H1 (cell line): ENCODE data around the gene P4HB. TPM values are rescaled to one million over a fixed set of nuclear protein-coding genes. Genes with fewer than 3 reads are reported as not detected.

ENCODE experiments used
- EP300 ChIP-seq, 2 experiments: IDR thresholded peaks; 1 replicate in 1 of 2; 2 replicates in 1 of 2; pipeline ENCODE4 v1.6.1; 2011 to 2012; ENCODE audit warnings: low read depth in 2 of 2, low read length in 2 of 2, mild to moderate bottlenecking in 2 of 2, borderline replicate concordance in 1 of 2, inconsistent platforms in 1 of 2, moderate library complexity in 1 of 2
- JUN ChIP-seq: IDR thresholded peaks from 2 replicates; pipeline ENCODE4 v1.6.1; 2011; ENCODE audit warnings: low read depth, mild to moderate bottlenecking, improper control_type of control experiment, low read length
- KDM1A ChIP-seq: fragments of 200-600, 300-600 bp; sonication (generic); IDR thresholded peaks from 2 replicates; pipeline ENCODE4 v1.7.1; 2016; ENCODE audit warnings: mild to moderate bottlenecking, low read length, borderline replicate concordance
- POLR2A ChIP-seq, 2 experiments: IDR thresholded peaks; 1 replicate in 1 of 2; 2 replicates in 1 of 2; pipeline ENCODE4 v1.6.1; 2011; ENCODE audit warnings: low read depth in 2 of 2, low read length in 2 of 2, mild to moderate bottlenecking in 2 of 2; ENCODE audit errors: control extremely low read depth in 1 of 2
- TEAD4 ChIP-seq: IDR thresholded peaks from 2 replicates; pipeline ENCODE4 v1.6.1; 2012; ENCODE audit warnings: low read depth, low read length, inconsistent platforms, mixed read lengths
- polyA plus RNA-seq, 7 experiments: library from polyadenylated mRNA; depleted of rRNA in 3 of 7; stranded (reverse) in 5 of 7; unstranded in 2 of 7; fragments of >200 nt in 5 of 7; fragments of 200-250 nt in 2 of 7; gene quantifications; 1 replicate in 5 of 7; 2 replicates in 1 of 7; 4 replicates in 1 of 7; pipeline versions ENCODE4 v1.2.1 to v1.2.3, GENCODE V29; 2011 to 2013; ENCODE audit warnings: missing spikeins in 2 of 7, mixed read lengths in 2 of 7
- total RNA-seq: library from RNA; stranded (reverse); fragmentation: NEBNext Ultra II Directional; extraction: Animal tissue kit (Norgen Biotek cat#: 25700); gene quantifications from 2 replicates; pipeline ENCODE4 v1.2.1, GENCODE V29; 2021
- TF ChIP-seq, protein P1 (sequence below): fragments of 300-600 bp; sonication (generic); IDR thresholded peaks from 2 replicates; pipeline ENCODE4 v1.7.1; 2012; ENCODE audit warnings: low read length, moderate library complexity, mild to moderate bottlenecking, inconsistent platforms; ENCODE audit not compliant: insufficient replicate concordance

Gene P4HB
- total and polyA plus RNA-seq, 2 of the 8 experiments (the other 6 are each of a cell fraction or from before 2014, with no cell fraction given): 41.4 to 379 TPM

DNA sequence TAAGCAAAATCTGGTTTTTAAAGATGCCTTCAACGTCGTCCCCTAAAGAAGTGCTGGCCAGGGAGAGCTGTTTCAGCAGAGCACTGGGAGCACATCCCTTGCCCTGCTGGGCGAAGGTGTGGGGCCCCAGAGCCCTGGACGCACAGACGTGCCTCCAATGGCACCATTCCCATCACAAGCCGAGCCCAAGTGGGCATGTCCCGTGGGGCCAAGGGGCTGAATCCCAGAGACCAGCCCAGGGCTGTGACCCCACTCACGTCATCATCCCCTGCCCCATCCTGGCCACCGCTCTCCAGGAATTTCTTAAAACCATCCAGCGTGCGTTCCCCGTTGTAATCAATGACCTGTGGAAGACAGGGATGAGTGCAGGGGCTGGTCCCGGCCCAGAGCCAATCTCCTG, 15.4 kb downstream of the P4HB start (continued):
- no peak for TF ChIP-seq EP300 (IDR thresholded peaks at IDR 0.05; ENCODE audit: borderline replicate concordance in 1 of 2, low read depth in 2 of 2, low read length in 2 of 2)
- TF ChIP-seq, protein P1, sequence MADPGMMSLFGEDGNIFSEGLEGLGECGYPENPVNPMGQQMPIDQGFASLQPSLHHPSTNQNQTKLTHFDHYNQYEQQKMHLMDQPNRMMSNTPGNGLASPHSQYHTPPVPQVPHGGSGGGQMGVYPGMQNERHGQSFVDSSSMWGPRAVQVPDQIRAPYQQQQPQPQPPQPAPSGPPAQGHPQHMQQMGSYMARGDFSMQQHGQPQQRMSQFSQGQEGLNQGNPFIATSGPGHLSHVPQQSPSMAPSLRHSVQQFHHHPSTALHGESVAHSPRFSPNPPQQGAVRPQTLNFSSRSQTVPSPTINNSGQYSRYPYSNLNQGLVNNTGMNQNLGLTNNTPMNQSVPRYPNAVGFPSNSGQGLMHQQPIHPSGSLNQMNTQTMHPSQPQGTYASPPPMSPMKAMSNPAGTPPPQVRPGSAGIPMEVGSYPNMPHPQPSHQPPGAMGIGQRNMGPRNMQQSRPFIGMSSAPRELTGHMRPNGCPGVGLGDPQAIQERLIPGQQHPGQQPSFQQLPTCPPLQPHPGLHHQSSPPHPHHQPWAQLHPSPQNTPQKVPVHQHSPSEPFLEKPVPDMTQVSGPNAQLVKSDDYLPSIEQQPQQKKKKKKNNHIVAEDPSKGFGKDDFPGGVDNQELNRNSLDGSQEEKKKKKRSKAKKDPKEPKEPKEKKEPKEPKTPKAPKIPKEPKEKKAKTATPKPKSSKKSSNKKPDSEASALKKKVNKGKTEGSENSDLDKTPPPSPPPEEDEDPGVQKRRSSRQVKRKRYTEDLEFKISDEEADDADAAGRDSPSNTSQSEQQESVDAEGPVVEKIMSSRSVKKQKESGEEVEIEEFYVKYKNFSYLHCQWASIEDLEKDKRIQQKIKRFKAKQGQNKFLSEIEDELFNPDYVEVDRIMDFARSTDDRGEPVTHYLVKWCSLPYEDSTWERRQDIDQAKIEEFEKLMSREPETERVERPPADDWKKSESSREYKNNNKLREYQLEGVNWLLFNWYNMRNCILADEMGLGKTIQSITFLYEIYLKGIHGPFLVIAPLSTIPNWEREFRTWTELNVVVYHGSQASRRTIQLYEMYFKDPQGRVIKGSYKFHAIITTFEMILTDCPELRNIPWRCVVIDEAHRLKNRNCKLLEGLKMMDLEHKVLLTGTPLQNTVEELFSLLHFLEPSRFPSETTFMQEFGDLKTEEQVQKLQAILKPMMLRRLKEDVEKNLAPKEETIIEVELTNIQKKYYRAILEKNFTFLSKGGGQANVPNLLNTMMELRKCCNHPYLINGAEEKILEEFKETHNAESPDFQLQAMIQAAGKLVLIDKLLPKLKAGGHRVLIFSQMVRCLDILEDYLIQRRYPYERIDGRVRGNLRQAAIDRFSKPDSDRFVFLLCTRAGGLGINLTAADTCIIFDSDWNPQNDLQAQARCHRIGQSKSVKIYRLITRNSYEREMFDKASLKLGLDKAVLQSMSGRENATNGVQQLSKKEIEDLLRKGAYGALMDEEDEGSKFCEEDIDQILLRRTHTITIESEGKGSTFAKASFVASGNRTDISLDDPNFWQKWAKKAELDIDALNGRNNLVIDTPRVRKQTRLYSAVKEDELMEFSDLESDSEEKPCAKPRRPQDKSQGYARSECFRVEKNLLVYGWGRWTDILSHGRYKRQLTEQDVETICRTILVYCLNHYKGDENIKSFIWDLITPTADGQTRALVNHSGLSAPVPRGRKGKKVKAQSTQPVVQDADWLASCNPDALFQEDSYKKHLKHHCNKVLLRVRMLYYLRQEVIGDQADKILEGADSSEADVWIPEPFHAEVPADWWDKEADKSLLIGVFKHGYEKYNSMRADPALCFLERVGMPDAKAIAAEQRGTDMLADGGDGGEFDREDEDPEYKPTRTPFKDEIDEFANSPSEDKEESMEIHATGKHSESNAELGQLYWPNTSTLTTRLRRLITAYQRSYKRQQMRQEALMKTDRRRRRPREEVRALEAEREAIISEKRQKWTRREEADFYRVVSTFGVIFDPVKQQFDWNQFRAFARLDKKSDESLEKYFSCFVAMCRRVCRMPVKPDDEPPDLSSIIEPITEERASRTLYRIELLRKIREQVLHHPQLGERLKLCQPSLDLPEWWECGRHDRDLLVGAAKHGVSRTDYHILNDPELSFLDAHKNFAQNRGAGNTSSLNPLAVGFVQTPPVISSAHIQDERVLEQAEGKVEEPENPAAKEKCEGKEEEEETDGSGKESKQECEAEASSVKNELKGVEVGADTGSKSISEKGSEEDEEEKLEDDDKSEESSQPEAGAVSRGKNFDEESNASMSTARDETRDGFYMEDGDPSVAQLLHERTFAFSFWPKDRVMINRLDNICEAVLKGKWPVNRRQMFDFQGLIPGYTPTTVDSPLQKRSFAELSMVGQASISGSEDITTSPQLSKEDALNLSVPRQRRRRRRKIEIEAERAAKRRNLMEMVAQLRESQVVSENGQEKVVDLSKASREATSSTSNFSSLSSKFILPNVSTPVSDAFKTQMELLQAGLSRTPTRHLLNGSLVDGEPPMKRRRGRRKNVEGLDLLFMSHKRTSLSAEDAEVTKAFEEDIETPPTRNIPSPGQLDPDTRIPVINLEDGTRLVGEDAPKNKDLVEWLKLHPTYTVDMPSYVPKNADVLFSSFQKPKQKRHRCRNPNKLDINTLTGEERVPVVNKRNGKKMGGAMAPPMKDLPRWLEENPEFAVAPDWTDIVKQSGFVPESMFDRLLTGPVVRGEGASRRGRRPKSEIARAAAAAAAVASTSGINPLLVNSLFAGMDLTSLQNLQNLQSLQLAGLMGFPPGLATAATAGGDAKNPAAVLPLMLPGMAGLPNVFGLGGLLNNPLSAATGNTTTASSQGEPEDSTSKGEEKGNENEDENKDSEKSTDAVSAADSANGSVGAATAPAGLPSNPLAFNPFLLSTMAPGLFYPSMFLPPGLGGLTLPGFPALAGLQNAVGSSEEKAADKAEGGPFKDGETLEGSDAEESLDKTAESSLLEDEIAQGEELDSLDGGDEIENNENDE: no peak
- TF ChIP-seq TEAD4: no peak
- no peak for TF ChIP-seq KDM1A
- TF ChIP-seq POLR2A (IDR thresholded peaks at IDR 0.05; ENCODE audit: control extremely low read depth in 1 of 2, low read depth in 2 of 2, low read length in 2 of 2): no peak
- TF ChIP-seq JUN: no peak
